Posterior vena cava (tissue), 2 donors: ENCODE results near the gene RERGL. TPM values are rescaled to one million over a fixed set of nuclear protein-coding genes. Genes with fewer than 3 reads are reported as not detected.
"Not testable (repeated sequence)": the region's sequence is repeated elsewhere in the genome, so short reads cannot be mapped to it uniquely, and the experiment has no call there.

ENCODE experiments used
- DNase-seq: peaks from one replicate; pipeline ENCODE4 v3.0.0-alpha.2; 2020; ENCODE audit warnings: low spot score
- intact Hi-C, 2 donors: fragments of 100-400 bp; cut with DNase I; formaldehyde crosslinking; loops; one replicate each; pipeline versions ENCODE4 v1.14.1 to v1.14.2; 2022 to 2023
- long read RNA-seq, 2 donors: library from polyadenylated mRNA; unstranded; transcript quantifications; one replicate each; pipeline ENCODE4 v2.0.0, GENCODE V29; 2020 to 2021
- total RNA-seq, 2 donors: library from RNA; stranded (reverse); fragmentation: NEBNext Ultra II Directional; extraction: Animal tissue kit (Norgen Biotek cat#: 25700); gene quantifications; one replicate each; pipeline ENCODE4 v1.2.1, GENCODE V29; 2021
- donor health status: DM: yes; HTN: yes; CAD: no.
- donor health status: DM: yes; HTN: yes; CAD: no.

RERGL gene
- 1 to 10 TPM; 3.4 to 7.9 TPM for total RNA-seq
- long read RNA-seq, donor 1, partial matches to known transcripts, result 0 of 1 reads
- long read RNA-seq, donor 1, other reads (novel, unspliced or antisense), result 0 of 1 reads
- long read RNA-seq, donor 2, transcript RERGL-203 (5 exons, 973 nt), result major isoform, 7 of 7 reads
- long read RNA-seq, donor 2, partial matches to known transcripts, result 0 of 7 reads
- long read RNA-seq, donor 2, other reads (novel, unspliced or antisense), result 0 of 7 reads

- no peak for DNase-seq
- intact Hi-C loops, result no loop called here
These were observed at the start of gene RERGL for GRCh38 chr12:18090093-18090492. TSS of gene RERGL (minus strand) at chr12:18090193. CDS start at chr12:18090140, 53 bp downstream.

GRCh38 chr12:18139254-18139653 is 49.3 kb upstream of the RERGL start:
- intact Hi-C loops, result no loop called here
- no peak for DNase-seq

DNA sequence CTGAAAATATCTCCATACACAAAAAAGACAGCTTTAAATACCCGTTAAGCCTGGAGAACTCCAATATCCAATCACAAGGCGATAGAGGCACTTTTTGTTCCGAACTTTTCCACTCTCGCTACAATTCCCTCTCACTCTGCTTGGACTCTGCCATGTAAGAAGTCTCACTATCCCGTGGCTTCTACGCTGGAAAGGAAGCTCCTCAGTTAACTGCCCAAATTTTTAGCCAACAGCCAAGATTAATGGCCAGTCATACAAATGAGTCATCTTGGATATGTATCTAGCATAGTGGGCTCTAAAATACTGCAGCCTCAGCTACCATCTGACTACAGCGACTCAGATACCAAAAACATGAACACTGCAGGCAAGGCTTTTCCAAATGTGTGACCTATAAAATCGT is 45.5 kb upstream of the RERGL start:
- DNase-seq, result no peak
- intact Hi-C loops, result no loop called here

GRCh38 chr12:18135086-18135485 is 45.1 kb upstream of the RERGL start:
- intact Hi-C loops, result no loop called here
- no peak for DNase-seq

DNA sequence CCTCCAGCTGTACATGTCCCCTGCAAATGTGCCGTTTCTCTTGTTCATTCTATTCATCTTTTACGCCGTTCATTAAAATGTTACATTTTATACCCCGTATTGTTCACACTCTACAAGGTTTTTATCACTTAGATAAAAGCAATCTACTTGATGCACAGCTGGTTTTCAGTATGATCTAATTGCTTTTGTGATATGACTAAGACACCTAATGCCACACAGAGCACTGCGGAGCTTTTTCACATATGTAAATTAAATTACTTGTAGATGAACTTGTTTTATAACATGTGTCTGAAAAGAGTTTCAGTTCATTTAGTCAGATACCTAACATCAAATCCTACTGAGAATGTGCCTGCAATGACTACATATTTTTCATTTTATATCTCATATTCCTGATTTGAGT is 40.9 kb upstream of the RERGL start:
- intact Hi-C loops, result no loop called here
- no peak for DNase-seq

- intact Hi-C loops, result no loop called here
- no peak for DNase-seq
These were observed 33.7 kb upstream of the RERGL start for GRCh38 chr12:18123707-18124106.

- DNase-seq, result no peak
- intact Hi-C loops, result no loop called here
These were observed 30.9 kb upstream of the RERGL start for GRCh38 chr12:18120899-18121298.

- no peak for DNase-seq
- intact Hi-C loops, result no loop called here
These were observed 18.6 kb upstream of the RERGL start for GRCh38 chr12:18108611-18109010.

GRCh38 chr12:18103624-18104023 is 13.6 kb upstream of the RERGL start:
- intact Hi-C loops, result no loop called here

GRCh38 chr12:18101043-18101442 is 11.1 kb upstream of the RERGL start:
- intact Hi-C loops, result no loop called here
- no peak for DNase-seq

More at GRCh38 chr12:18103624-18104023, 13.6 kb upstream of the RERGL start:
- DNase-seq, result no peak

DNA sequence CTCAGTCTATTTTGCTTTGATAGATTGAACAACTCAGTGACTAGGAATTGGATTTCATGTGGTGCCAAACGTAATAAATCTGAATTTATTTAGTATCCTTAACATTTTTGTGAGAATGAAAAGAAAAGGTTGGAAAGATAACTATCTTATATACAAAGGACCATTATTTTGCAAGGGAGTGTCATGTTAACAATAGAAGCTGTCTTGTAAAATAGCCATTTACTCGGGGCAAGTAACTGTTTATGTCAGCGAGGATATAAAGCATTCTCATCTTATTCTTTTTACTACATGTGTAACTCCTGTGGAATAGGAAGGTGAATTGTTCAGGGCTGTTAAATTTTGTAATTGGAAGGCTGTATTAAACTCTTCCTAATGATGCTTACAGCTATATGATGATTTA is 5.9 kb downstream of the RERGL start:
- intact Hi-C loops, result no loop called here
- DNase-seq, result no peak

DNA sequence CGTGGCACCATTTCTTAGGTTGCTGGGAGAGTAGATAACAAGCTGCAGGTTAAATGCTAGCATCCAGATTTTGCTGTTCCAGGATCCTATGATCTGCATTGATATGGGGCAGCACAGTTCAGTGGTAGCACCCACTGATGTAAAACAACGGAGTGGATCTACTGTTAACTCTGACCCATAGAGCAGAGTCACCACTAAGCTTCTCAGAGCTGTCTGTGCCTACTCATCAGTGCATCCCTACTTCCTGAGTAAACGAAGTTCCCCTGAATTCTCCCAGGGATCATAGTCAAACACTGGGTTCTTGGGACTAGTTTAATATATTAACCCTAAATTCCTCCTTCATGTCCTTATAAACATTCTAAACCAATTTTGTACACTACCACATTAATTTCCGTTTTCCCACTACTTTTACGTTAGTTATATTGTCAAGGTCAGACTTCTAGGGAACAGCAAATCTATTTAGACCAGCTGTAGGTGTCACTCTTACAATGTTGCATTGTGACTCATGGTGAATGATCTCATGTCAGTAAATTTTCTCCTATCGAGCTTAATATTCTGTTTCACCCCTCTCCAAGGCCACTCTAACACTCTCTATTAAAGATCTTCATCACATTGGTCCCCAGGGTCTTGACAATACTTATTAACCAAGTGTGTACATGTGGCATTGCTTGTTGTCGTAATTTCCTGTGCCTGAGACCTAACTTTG is 10.3 kb downstream of the RERGL start:
- no peak for DNase-seq
- intact Hi-C loops, result no loop called here

GRCh38 chr12:18074001-18074400 is 16.0 kb downstream of the RERGL start:
- no peak for DNase-seq
- intact Hi-C loops, result no loop called here

DNA sequence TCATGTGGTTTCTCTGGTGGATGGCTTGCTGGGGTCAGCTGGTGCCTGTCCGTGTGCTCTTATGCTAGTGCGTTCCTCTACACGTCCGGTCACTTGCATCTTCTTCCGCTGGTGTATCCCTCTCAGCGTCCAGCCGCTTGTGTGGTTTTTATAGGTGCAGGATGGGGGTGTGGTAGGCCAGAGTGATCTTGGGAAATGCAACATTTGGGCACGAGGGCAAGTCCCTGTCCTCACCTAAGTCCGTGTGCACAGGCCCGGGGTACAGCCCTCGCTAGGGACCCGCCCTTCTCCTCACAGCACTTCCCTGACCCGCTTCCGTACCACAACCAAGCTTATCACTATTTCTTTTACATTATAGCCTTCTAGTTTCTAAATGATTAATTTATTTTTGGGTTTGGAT is 17.3 kb downstream of the RERGL start:
- DNase-seq, result no peak
- intact Hi-C loops, result no loop called here

GRCh38 chr12:18071336-18071735 is 18.7 kb downstream of the RERGL start:
- intact Hi-C loops, result no loop called here

DNA sequence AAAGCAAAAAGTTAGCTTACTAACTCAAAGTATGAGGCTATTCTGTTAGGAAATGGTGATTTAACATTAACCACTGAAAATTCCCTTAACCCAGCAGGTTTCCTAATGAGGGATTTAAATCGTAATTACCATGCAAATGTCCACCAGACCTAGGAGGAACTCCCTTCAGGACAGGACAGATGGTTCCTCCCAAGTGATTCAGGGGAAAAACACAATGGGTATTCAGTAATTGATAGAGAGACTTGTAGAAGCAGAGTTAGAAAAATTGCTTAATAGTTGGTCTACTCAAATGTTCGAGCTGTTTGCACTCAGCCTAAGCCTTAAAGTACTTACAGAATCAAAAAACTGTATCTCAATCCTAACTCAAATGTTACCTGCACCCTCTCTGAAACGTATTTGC is 21.6 kb downstream of the RERGL start:
- intact Hi-C loops, result no loop called here
- no peak for DNase-seq

More at GRCh38 chr12:18071336-18071735, 18.7 kb downstream of the RERGL start:
- no peak for DNase-seq

DNA sequence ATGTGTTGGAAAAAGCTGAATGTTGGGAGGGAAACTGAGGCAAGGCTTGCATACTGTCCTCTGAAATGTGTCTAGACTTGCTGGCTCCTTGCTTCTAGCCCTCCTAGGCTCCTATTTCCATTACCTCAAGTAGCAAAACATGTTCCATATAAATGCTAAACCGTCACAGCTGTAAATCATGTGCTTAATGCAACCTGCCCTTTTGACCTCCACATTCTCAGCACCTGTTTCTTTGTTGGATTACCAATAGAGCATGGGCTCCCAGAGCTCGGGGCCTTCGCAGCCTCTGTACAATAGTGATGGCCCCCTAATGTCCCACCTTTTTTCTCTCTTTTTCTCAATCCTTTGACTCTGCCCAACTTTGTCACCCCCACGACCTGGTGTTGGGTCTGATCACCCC is 23.3 kb downstream of the RERGL start:
- no peak for DNase-seq
- intact Hi-C loops, result no loop called here

DNA sequence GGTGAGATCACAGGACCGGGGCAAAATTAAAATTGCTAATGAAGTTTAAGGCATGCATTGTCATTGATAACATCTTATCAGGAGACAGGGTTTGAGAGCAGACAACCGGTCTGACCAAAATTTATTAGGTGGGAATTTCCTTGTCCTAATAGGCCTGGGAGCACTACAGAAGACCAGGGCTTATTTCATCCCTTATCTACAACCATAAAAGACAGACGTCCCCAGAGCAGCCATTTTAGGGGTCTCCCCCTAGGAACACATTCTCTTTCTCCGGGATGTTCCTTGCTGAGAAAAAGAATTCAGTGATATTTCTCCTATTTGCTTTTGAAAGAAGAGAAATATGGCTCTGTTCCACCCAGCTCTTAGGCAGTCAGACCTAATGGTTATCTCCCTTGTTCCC is 27.1 kb downstream of the RERGL start:
- DNase-seq, intact Hi-C loops: not testable (repeated sequence)

GRCh38 chr12:18057051-18057450 is 32.9 kb downstream of the RERGL start:
- no peak for DNase-seq
- intact Hi-C loops, result no loop called here

DNA sequence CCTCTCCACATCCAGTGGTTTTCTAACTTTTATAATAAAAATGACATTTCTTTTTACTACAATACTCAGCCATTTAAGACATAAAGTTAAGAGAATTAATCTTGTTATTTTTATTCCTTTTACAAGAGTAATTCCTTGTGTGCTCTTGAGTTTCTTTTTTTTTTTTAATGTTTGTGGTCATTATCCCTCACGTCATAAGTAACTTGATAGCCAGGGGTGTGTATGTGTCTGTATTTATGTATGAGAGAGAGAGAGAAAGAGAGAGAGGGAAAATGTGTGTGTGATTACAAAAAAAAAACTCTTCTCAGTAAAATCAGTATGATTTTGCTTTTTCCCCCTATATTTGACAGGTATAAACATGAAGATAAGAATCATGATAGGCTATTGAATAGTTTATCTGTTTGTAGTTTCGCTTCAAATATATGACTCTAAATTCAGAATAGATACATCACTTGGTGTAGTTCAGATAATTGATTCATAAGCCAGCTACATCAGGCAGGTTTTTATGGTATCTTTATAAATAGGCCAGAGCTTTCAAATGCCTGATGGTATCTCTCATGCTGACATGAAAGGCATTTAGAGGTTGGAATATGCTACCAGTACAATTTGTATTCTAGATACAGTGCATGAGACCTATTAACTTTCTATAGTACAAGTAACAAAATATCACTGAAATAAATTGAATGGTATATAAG is 34.9 kb downstream of the RERGL start:
- DNase-seq, result no peak
- intact Hi-C loops, result no loop called here
